GM23248 (cell line): ENCODE results near the gene PCDHGA8.

Experiments
- EZH2 ChIP-seq: fragments of 200-600 bp; sonication (generic); IDR thresholded peaks from 2 replicates; pipeline ENCODE4 v1.6.1; 2018; ENCODE audit warnings: antibody characterized with exemption, mild to moderate bottlenecking; ENCODE audit not compliant: insufficient read depth, poor library complexity, severe bottlenecking
- EZH2phosphoT487 ChIP-seq: fragments of 200-600 bp; sonication (generic); IDR thresholded peaks from 2 replicates; pipeline ENCODE4 v1.6.1; 2018; ENCODE audit warnings: antibody characterized with exemption, moderate library complexity, mild to moderate bottlenecking, low read depth; ENCODE audit not compliant: insufficient read depth

DNA sequence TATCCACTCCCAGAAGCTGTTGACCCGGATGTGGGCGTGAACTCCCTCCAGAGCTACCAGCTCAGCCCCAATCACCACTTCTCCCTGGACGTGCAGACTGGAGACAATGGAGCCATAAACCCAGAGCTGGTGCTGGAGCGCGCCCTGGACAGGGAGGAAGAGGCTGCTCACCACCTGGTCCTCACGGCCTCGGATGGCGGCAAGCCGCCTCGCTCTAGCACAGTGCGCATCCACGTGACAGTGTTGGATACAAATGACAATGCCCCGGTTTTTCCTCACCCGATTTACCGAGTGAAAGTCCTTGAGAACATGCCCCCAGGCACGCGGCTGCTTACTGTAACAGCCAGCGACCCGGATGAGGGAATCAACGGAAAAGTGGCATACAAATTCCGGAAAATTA lies 834 bp downstream of the PCDHGA8 start:
- TF ChIP-seq EZH2 (no peak), EZH2phosphoT487 (no peak)
